GM12874 (cell line): Measurements from ENCODE around the gene GCG.

Source experiments
- TF ChIP-seq, protein P1 (sequence below): IDR thresholded peaks from 2 replicates; pipeline ENCODE4 v1.5.1; 2011; ENCODE audit warnings: low read depth, mild to moderate bottlenecking, control low read depth, low read length, moderate library complexity; ENCODE audit not compliant: insufficient read depth

GCG gene

GRCh38 chr2:162113088-162113775 is 38.8 kb downstream of the GCG start:
- TF ChIP-seq, protein P1, sequence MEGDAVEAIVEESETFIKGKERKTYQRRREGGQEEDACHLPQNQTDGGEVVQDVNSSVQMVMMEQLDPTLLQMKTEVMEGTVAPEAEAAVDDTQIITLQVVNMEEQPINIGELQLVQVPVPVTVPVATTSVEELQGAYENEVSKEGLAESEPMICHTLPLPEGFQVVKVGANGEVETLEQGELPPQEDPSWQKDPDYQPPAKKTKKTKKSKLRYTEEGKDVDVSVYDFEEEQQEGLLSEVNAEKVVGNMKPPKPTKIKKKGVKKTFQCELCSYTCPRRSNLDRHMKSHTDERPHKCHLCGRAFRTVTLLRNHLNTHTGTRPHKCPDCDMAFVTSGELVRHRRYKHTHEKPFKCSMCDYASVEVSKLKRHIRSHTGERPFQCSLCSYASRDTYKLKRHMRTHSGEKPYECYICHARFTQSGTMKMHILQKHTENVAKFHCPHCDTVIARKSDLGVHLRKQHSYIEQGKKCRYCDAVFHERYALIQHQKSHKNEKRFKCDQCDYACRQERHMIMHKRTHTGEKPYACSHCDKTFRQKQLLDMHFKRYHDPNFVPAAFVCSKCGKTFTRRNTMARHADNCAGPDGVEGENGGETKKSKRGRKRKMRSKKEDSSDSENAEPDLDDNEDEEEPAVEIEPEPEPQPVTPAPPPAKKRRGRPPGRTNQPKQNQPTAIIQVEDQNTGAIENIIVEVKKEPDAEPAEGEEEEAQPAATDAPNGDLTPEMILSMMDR = no peak

GRCh38 chr2:162111958-162112850 is 39.8 kb downstream of the GCG start:
- TF ChIP-seq, protein P1 = no peak

- TF ChIP-seq, protein P1 = no peak
Observed at GRCh38 chr2:162107361-162107901, 44.6 kb downstream of the GCG start.

- TF ChIP-seq, protein P1 = no peak
Observed at GRCh38 chr2:162106746-162107145, 45.3 kb downstream of the GCG start.

GRCh38 chr2:162106146-162106551 is 45.9 kb downstream of the GCG start:
- TF ChIP-seq, protein P1 = no peak

DNA sequence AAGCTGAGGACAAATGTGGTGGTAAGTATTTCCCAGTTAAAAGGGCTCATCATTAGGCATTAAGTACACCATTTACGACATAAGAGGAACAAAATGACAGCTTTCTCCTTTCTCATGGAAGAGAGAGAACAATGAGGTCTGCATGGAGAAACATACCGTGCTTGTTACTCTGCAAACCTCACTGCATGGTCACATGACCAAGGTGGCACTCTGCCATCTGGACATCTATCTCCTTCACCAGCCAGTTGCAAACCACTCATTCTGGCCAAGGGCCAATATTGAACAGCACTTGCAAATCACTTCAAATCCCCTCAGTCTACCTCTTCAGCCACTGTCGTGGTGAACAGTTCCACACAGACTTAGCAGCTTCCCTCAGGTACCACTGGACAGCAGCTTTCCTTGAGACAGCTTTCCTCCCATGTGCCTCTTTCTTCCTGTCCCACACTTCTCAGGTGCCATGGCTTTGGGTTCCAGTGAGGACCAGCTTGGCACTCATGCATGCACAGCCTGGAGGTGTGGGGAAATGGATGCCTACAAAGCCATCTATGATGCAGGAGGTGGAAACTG is 48.5 kb downstream of the GCG start:
- TF ChIP-seq, protein P1 = no peak

DNA sequence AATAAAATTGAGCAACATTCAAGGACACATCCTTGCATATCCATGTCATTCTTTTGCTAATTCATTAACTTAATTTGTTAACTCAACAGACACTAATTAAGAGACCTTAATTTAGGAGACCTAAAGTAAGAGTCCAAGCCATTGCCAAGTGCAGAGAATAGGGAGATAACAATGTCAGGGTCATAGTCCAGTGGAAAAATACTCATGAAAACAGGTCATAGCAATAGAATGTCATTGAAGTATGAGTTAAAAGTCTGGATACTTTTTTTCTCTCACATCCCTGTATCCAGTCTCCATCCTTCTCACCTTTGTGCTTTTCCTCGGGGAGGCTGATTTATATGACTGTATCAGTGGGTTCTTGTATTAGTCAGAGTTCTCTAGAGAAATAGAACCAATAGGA is 51.5 kb downstream of the GCG start:
- TF ChIP-seq, protein P1 = no peak
